HCT116 (cell line): ENCODE results near the gene COPB1. TPM values are rescaled to one million over a fixed set of nuclear protein-coding genes. Genes with fewer than 3 reads are reported as not detected.
A peak's percentile ranks its signal among the peaks of the same experiment; 100 is the strongest.

ENCODE experiments used
- ATAC-seq: fragments of 200-7000 bp; cut with Tn5 transposase; 2 replicates; pipeline ENCODE4 v1.9.1; 2020; ENCODE audit warnings: mild to moderate bottlenecking, moderate library complexity
- BruUV-seq: library from RNA; stranded (reverse); fragments of 400-500 nt; replicated peaks from 2 replicates; lab custom pipeline; 2021; lab: Mats Ljungman, UMichigan
- CTCF ChIA-PET: fragments of 300-600 bp; sonication (Branson Sonifier 250); formaldehyde crosslinking; loops from one replicate; lab custom pipeline; 2021; ENCODE audit warnings: antibody characterized with exemption; lab: Charles Lee
- POLR2A ChIA-PET: fragments of 300-600, 350-600 bp; sonication (Branson Sonifier 250); formaldehyde crosslinking; loops from one replicate; lab custom pipeline; 2021; ENCODE audit warnings: antibody characterized with exemption; lab: Charles Lee
- RAD21 ChIA-PET, 2 experiments: fragments of 300-600 bp; sonication (Branson Sonifier 250); formaldehyde crosslinking; loops; one replicate each; lab custom pipeline; 2023; ENCODE audit warnings: low total read pairs in 2 of 2; ENCODE audit not compliant: uncharacterized antibody in 2 of 2, unreplicated experiment in 2 of 2, low non-redundant PET in 1 of 2; lab: Charles Lee
- DNase-seq: peaks from one replicate; pipeline ENCODE4 v3.0.0-alpha.2; 2010; ENCODE audit warnings: low read depth, low spot score
- H2AFZ ChIP-seq: fragments of 200-600 bp; shearing (Covaris generic), sonication (generic); 2 replicates; pipeline ENCODE4 v1.6.1; 2017; ENCODE audit warnings: low read depth, mixed run types, mixed read lengths, antibody characterized with exemption, low read length; ENCODE audit not compliant: poor library complexity, severe bottlenecking
- H3K27ac ChIP-seq: 2 replicates; pipeline ENCODE4 v1.5.1; 2012; ENCODE audit warnings: low read depth, low read length
- H3K27me3 ChIP-seq: fragments of 200-600 bp; sonication (generic); 2 replicates; pipeline ENCODE4 v1.6.1; 2016; ENCODE audit warnings: mixed run types, low read length, mixed read lengths; ENCODE audit not compliant: insufficient read depth
- H3K36me3 ChIP-seq, 2 experiments: fragments of 200-500 bp in 1 of 2; fragments of 200-600 bp in 1 of 2; sonication (Bioruptor generic) in 1 of 2; sonication (generic) in 1 of 2; 2 replicates each; pipeline versions ENCODE4 v1.5.1 to v1.6.1; 2014 to 2016; ENCODE audit warnings: low read length in 2 of 2, inconsistent platforms in 1 of 2, mixed read lengths in 1 of 2, mixed run types in 1 of 2; ENCODE audit not compliant: insufficient read depth in 2 of 2, control insufficient read depth in 1 of 2
- H3K4me1 ChIP-seq, 2 experiments: fragments of 200-600 bp in 1 of 2; sonication (generic) in 1 of 2; 2 replicates each; pipeline versions ENCODE4 v1.5.1 to v1.6.1; 2012 to 2017; ENCODE audit warnings: low read length in 2 of 2, inconsistent platforms in 1 of 2, mild to moderate bottlenecking in 1 of 2, mixed read lengths in 1 of 2, mixed run types in 1 of 2, moderate library complexity in 1 of 2; ENCODE audit not compliant: insufficient read depth in 2 of 2, control insufficient read depth in 1 of 2
- H3K4me2 ChIP-seq: fragments of 200-600 bp; sonication (generic); 2 replicates; pipeline ENCODE4 v1.6.1; 2017; ENCODE audit warnings: mixed run types, low read length, mixed read lengths
- H3K4me3 ChIP-seq, 2 experiments: fragments of 200-600 bp in 1 of 2; sonication (generic) in 1 of 2; replicated peaks in 1 of 2; 2 replicates each; pipeline ENCODE4 v1.5.1; 2011 to 2016; ENCODE audit warnings: low read length in 2 of 2, control low read depth in 1 of 2, low read depth in 1 of 2, mild to moderate bottlenecking in 1 of 2, mixed read lengths in 1 of 2, mixed run types in 1 of 2
- H3K79me2 ChIP-seq: fragments of 200-600 bp; sonication (generic); 2 replicates; pipeline ENCODE4 v1.6.1; 2017; ENCODE audit warnings: mild to moderate bottlenecking, mixed run types, low read length, moderate library complexity, mixed read lengths; ENCODE audit not compliant: insufficient read depth
- H3K9ac ChIP-seq: fragments of 200-600 bp; sonication (generic); 2 replicates; pipeline ENCODE4 v1.6.1; 2016; ENCODE audit warnings: low read length, mixed read lengths
- H3K9me2 ChIP-seq: fragments of 200-600 bp; sonication (generic), shearing (Covaris generic); 2 replicates; pipeline ENCODE4 v1.6.1; 2017; ENCODE audit warnings: mixed run types, mild to moderate bottlenecking, moderate library complexity; ENCODE audit not compliant: insufficient read depth
- H3K9me3 ChIP-seq, 2 experiments: fragments of 200-500 bp in 1 of 2; fragments of 200-600 bp in 1 of 2; sonication (Bioruptor generic) in 1 of 2; sonication (generic) in 1 of 2; 2 replicates each; pipeline ENCODE4 v1.6.1; 2014 to 2017; ENCODE audit warnings: low read length in 2 of 2, mixed read lengths in 2 of 2, inconsistent platforms in 1 of 2, low read depth in 1 of 2, mild to moderate bottlenecking in 1 of 2, mixed run types in 1 of 2, moderate library complexity in 1 of 2; ENCODE audit not compliant: control insufficient read depth in 1 of 2, insufficient read depth in 1 of 2
- H4K20me1 ChIP-seq: fragments of 200-600 bp; sonication (generic), shearing (Covaris generic); 2 replicates; pipeline ENCODE4 v1.6.1; 2017; ENCODE audit warnings: mixed run types, mild to moderate bottlenecking, moderate library complexity; ENCODE audit not compliant: insufficient read depth
- CBX3 ChIP-seq: IDR thresholded peaks from 2 replicates; pipeline ENCODE4 v1.6.1; 2012; ENCODE audit warnings: low read depth
- CEBPB ChIP-seq: IDR thresholded peaks from 2 replicates; pipeline ENCODE4 v1.6.1; 2012; ENCODE audit warnings: low read depth
- CTCF ChIP-seq, 3 experiments: fragments of 200-600 bp in 1 of 3; sonication (generic) in 1 of 3; IDR thresholded peaks in 2 of 3; conservative IDR thresholded peaks in 1 of 3; 2 replicates each; pipeline ENCODE4 v1.5.1; 2012 to 2017; ENCODE audit warnings: low read depth in 2 of 3, low read length in 2 of 3, antibody characterized with exemption in 1 of 3, borderline replicate concordance in 1 of 3, control low read depth in 1 of 3, mild to moderate bottlenecking in 1 of 3, mixed read lengths in 1 of 3, mixed run types in 1 of 3, moderate library complexity in 1 of 3; ENCODE audit not compliant: insufficient read depth in 1 of 3
- EGR1 ChIP-seq: IDR thresholded peaks from 2 replicates; pipeline ENCODE4 v1.6.1; 2012; ENCODE audit warnings: low read depth
- ELF1 ChIP-seq: IDR thresholded peaks from 2 replicates; pipeline ENCODE4 v1.6.1; 2012; ENCODE audit warnings: low read depth, borderline replicate concordance
- EZH2phosphoT487 ChIP-seq: fragments of 200-600 bp; IDR thresholded peaks from 2 replicates; pipeline ENCODE4 v1.6.1; 2018; ENCODE audit warnings: antibody characterized with exemption, borderline replicate concordance
- FOSL1 ChIP-seq: IDR thresholded peaks from 2 replicates; pipeline ENCODE4 v1.6.1; 2012; ENCODE audit warnings: low read depth
- MAX ChIP-seq: IDR thresholded peaks from 2 replicates; pipeline ENCODE4 v1.6.1; 2012
- POLR2A ChIP-seq: IDR thresholded peaks from 2 replicates; pipeline ENCODE4 v1.7.0; 2011; ENCODE audit warnings: borderline replicate concordance; ENCODE audit not compliant: insufficient read depth, insufficient read length; ENCODE audit errors: extremely low read depth
- POLR2AphosphoS5 ChIP-seq: IDR thresholded peaks from 2 replicates; pipeline ENCODE4 v1.6.1; 2011; ENCODE audit warnings: mild to moderate bottlenecking, low read depth, low read length, moderate library complexity
- SIN3A ChIP-seq: IDR thresholded peaks from 2 replicates; pipeline ENCODE4 v1.6.1; 2012; ENCODE audit warnings: low read depth
- SP1 ChIP-seq: IDR thresholded peaks from 2 replicates; pipeline ENCODE4 v1.6.1; 2012; ENCODE audit warnings: low read depth
- ZBTB33 ChIP-seq: IDR thresholded peaks from 2 replicates; pipeline ENCODE4 v1.6.1; 2011; ENCODE audit warnings: mild to moderate bottlenecking, low read length, moderate library complexity; ENCODE audit not compliant: insufficient replicate concordance; ENCODE audit errors: extremely low read depth
- ZFX ChIP-seq: fragments of 450-650 bp; IDR thresholded peaks from 2 replicates; pipeline ENCODE4 v1.6.1; 2017
- intact Hi-C: fragments of 100-400 bp; cut with micrococcal nuclease; formaldehyde crosslinking; loops from 2 replicates; pipeline ENCODE4 v1.10.0; 2022
- total RNA-seq: library from RNA; stranded (reverse); gene quantifications from one replicate; pipeline ENCODE4 v1.2.1, GENCODE V29; 2021; ENCODE audit not compliant: unreplicated experiment

Gene COPB1
- total RNA-seq, 1 experiment from 2014 or later = 95.5 TPM

- no peak for TF ChIP-seq ZBTB33
Observed at GRCh38 chr11:14529951-14530350, 30.3 kb upstream of the COPB1 start (continued).

GRCh38 chr11:14529321-14529720 lies 29.7 kb upstream of the COPB1 start:
- H4K20me1 ChIP-seq = no peaks in the 10 kb centered on the region
- no peak overlapping the region for H3K27ac ChIP-seq
- ChIA-PET RAD21 (no interaction called here), POLR2A (no interaction called here), CTCF (interaction anchor here (1.0 kb wide), 1 partner anchor 379 kb away, joined by 3 read pairs; no protein-coding TSS in a partner anchor)
- no peak for DNase-seq
- peak overlapping the region; percentile 54 for H3K4me2 ChIP-seq
- TF ChIP-seq ZFX (no peak), CTCF (IDR thresholded peaks at IDR 0.05 in 2 of 3, conservative IDR thresholded peaks at IDR 0.05 in 1 of 3; ENCODE audit: borderline replicate concordance in 1 of 3, insufficient read depth in 1 of 3, low read depth in 2 of 3, low read length in 2 of 3) (no peak), MAX (no peak), POLR2AphosphoS5 (no peak), SIN3A (no peak), CEBPB (no peak), EGR1 (no peak), POLR2A (no peak), SP1 (no peak), FOSL1 (no peak), ELF1 (no peak), CBX3 (no peak), ZBTB33 (no peak), EZH2phosphoT487 (no peak)
- H3K79me2 ChIP-seq = no peaks in the 10 kb centered on the region
- H3K4me1 ChIP-seq = peaks cover 15 to 17% of the 10 kb centered on the region in 2 experiments
- intact Hi-C loops = no loop called here
- no peak overlapping the region for H3K9ac ChIP-seq
- H2AFZ ChIP-seq = no peak overlapping the region
- no peaks in the 10 kb centered on the region for H3K9me3 ChIP-seq
- BruUV-seq = no TSS peak
- no peaks in the 10 kb centered on the region for H3K9me2 ChIP-seq
- no peaks in the 10 kb centered on the region for H3K27me3 ChIP-seq
- no peaks in the 10 kb centered on the region for H3K36me3 ChIP-seq
- ATAC-seq = peak; percentile 36
- no peak overlapping the region for H3K4me3 ChIP-seq
